ENCODE data around the gene CD79B. TPM values are rescaled to one million over a fixed set of nuclear protein-coding genes. Genes with fewer than 3 reads are reported as not detected.
"Not testable (repeated sequence)": the region's sequence is repeated elsewhere in the genome, so short reads cannot be mapped to it uniquely, and the experiment has no call there.

CD79B gene
- total RNA-seq, 1 donor: not detected

DNA sequence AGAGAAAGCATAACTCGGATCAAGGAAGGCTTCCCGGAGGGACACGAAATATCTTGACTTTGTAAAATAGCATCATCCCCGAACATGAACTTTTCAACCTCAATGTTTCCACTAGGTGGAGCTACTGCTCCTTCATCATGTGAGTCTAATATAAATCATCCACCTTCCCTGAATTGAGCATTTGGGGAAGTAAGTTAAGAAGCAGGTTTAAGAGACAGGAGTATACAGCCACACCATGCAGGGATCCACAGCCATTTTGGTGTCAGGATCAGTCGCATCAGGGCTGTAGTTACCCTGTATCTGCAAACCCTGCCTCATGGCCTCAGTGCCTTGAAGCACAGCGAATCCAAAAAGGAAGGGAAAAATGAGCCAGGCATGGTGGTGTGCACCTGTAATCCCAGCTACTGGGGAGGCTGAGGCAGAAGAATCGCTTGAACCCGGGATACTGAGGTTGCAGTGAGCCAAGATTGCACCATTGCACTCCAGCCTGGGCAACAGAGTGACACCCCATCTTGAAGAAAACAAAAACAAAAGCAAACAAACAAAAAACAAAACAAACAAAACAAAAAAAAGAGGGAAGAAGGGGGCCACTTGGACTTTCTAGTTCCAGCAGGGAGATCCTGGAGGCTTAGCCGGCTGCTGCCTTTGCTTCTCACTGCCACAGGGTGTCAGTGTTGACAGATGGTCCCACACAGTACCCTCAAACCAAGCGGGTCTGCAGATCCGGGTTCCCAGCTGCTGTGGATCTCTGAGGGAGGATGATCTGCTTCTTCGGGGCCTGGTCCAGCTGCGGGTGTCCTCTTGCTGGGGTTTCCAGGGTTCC, 42.9 kb downstream of the CD79B start:
- TF ChIP-seq, protein P1, sequence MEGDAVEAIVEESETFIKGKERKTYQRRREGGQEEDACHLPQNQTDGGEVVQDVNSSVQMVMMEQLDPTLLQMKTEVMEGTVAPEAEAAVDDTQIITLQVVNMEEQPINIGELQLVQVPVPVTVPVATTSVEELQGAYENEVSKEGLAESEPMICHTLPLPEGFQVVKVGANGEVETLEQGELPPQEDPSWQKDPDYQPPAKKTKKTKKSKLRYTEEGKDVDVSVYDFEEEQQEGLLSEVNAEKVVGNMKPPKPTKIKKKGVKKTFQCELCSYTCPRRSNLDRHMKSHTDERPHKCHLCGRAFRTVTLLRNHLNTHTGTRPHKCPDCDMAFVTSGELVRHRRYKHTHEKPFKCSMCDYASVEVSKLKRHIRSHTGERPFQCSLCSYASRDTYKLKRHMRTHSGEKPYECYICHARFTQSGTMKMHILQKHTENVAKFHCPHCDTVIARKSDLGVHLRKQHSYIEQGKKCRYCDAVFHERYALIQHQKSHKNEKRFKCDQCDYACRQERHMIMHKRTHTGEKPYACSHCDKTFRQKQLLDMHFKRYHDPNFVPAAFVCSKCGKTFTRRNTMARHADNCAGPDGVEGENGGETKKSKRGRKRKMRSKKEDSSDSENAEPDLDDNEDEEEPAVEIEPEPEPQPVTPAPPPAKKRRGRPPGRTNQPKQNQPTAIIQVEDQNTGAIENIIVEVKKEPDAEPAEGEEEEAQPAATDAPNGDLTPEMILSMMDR (IDR thresholded peaks at IDR 0.05; ENCODE audit: insufficient read depth, low read length): peak; percentile 55
- peak; percentile 43 for DNase-seq (ENCODE audit: low read depth)
- H3K4me3 ChIP-seq (ENCODE audit: low read depth, low read length): not testable (repeated sequence)

DNA sequence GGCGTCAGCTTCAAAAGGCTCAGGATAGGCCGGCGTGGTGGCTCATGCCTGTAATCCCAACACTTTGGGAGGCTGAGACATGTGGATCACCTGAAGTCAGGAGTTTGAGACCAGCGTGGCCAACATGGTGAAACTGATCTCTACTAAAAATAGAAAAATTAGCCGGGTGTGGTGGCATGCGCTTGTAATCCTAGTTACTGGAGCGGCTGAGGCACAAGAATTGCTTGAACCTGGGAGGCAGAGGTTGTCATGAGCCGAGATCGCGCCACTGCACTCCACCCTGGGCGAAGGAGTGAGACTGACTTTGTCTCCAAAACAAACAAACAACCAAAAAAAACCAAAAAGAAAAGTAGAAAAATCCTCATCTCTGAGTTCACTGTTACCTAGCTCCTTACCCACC, 47.0 kb downstream of the CD79B start:
- H3K4me3 ChIP-seq (ENCODE audit: low read depth, low read length); DNase-seq (ENCODE audit: low read depth): not testable (repeated sequence)

DNA sequence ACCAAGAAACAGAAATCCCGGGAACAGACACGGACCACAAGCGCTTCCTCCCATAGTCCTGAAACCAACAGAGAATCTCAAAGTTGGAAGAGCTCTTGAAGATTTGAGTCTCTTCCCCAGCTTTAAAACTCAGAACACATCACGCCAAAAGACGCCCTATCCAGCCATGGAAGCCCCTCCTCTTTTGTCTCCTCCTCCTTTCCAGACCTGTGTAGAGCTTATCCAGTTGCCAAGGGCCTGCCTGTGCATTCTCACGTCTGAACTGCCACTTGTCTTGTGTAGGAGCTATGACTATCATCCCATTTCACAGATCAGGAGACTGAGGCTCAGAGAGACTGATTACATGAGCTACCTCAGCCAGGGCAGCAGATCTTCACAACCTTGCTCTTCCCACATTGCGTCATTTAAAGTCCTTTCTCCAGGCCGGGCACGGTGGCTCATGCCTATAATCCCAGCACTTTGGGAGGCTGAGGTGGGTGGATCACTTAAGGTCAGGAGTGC, 49.5 kb downstream of the CD79B start:
- not testable (repeated sequence) for H3K4me3 ChIP-seq (ENCODE audit: low read depth, low read length); DNase-seq (ENCODE audit: low read depth)

DNA sequence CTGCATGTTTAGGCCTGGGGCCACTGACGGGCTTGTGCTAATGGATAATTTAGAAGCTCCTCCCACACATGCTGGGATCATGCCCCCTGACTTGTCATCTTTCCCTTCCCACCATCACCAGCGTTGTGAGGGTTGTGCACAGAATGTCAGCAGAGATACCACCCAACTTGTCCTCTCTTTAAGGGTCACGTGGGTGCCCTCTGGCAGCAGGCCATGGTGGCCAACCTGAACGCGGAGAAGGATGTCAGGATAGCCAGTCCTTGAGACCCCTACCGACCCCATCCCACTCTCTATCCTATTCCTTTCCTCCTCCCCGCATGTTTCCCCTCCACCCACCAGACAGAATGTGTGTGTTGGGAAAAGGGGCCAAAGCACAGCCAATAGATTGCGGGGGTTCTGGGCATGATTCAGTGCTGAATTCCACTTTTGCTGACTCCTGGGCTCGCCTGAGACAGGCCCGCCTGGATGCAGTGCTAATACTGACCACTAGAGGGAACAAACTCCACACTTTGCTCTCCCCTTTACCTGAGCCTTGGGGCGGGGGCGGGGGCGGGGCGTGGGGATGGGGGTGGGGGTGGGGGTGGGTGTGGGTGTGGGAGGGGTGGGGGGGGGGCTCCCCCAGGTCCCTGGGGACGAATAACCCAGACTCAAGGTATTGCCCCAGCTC, 50.1 kb downstream of the CD79B start, which contains the start of gene GH2:
TSS of gene GH2 (minus strand) at position 10 of the 667 bp plus-strand sequence. CDS start 143 bp downstream, outside the sequence.
- peak; percentile 47 for DNase-seq (ENCODE audit: low read depth)
- no peak within 1 kb of the TSS for H3K4me3 ChIP-seq (ENCODE audit: low read depth, low read length)
- TF ChIP-seq, protein P1 (IDR thresholded peaks at IDR 0.05; ENCODE audit: insufficient read depth, low read length): peak; percentile 71

DNA sequence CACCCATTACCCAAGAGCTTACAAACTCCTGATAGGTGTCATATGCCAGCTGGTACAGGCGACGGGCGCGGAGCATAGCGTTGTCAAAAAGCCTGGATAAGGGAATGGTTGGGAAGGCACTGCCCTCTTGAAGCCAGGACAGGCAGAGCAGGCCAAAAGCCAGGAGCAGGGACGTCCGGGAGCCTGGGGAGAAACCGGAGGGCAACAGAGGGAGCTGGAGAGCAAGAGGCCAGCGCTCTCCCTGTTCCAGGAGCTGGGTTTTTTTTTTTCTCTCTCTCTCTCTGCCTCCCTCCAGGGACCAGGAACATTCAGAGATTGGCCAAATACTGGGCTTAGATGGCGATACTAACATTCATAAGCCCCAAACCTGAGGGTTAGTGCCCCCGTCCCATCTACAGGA, 50.8 kb downstream of the CD79B start:
- DNase-seq (ENCODE audit: low read depth); H3K4me3 ChIP-seq (ENCODE audit: low read depth, low read length): not testable (repeated sequence)

DNA sequence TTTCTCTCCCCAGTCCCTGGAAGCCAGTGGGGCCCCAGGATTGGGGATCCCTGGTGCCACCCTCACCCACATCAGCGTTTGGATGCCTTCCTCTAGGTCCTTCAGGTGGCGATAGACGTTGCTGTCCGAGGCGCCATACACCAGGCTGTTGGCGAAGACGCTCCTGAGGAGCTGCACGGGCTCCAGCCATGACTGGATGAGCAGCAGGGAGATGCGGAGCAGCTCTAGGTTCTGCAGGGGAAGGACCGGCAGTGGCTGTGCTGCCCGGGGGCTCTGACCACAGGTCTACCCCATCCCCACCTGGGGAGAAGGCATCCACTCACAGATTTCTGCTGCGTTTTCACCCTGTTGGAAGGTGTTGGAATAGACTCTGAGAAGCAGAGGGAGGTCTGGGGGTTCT, 51.4 kb downstream of the CD79B start:
- no peak overlapping the region for H3K4me3 ChIP-seq (ENCODE audit: low read depth, low read length)
- TF ChIP-seq, protein P1 (IDR thresholded peaks at IDR 0.05; ENCODE audit: insufficient read depth, low read length): no peak
- no peak for DNase-seq (ENCODE audit: low read depth)

Small RNAs within 50 kb of the gene (small RNA-seq; reads per million reads assigned to genes)
- gene AC040958.1 (not detected), gene AC127029.1 (not detected), gene GH1 (not detected)

Other genes starting within 250 kb of the CD79B start
- gene LIMD2, start 232.2 kb downstream of the CD79B start, total RNA-seq (ENCODE audit: low replicate concordance): 2.8 and 10.9 TPM in 2 replicates
- 36.4 and 39.5 TPM in 2 replicates for gene STRADA, start 190.5 kb downstream of the CD79B start, total RNA-seq (ENCODE audit: low replicate concordance)
- gene CCDC47, start 158.7 kb downstream of the CD79B start, total RNA-seq (ENCODE audit: low replicate concordance): 70.2 and 264 TPM in 2 replicates
- 76.3 and 157 TPM in 2 replicates for gene DDX42, start 158.2 kb downstream of the CD79B start, total RNA-seq (ENCODE audit: low replicate concordance)
- 60.9 and 68.2 TPM in 2 replicates for gene PSMC5, start 104.9 kb downstream of the CD79B start, total RNA-seq (ENCODE audit: low replicate concordance)
- 39.8 and 80.7 TPM in 2 replicates for gene FTSJ3, start 104.7 kb downstream of the CD79B start, total RNA-seq (ENCODE audit: low replicate concordance)
- gene SMARCD2, start 89.6 kb downstream of the CD79B start, total RNA-seq (ENCODE audit: low replicate concordance): 33.9 and 50.1 TPM in 2 replicates
- gene CSH2, start 58.7 kb downstream of the CD79B start, total RNA-seq (ENCODE audit: low replicate concordance): not detected in 2 replicates
- gene GH2, start 50.4 kb downstream of the CD79B start, total RNA-seq (ENCODE audit: low replicate concordance): not detected in 2 replicates
- not detected in 2 replicates for gene CSH1, start 35.8 kb downstream of the CD79B start, total RNA-seq (ENCODE audit: low replicate concordance)
- gene CSHL1, start 21.1 kb downstream of the CD79B start, total RNA-seq (ENCODE audit: low replicate concordance): not detected in 2 replicates
- gene GH1, start 13.5 kb downstream of the CD79B start, total RNA-seq (ENCODE audit: low replicate concordance): not detected in 2 replicates
- 0.18 TPM in 1 of 2 replicates, not detected in the other for gene SCN4A, start 40.6 kb upstream of the CD79B start, total RNA-seq (ENCODE audit: low replicate concordance)
- 0.99 and 1.4 TPM in 2 replicates for gene PRR29, start 66.0 kb upstream of the CD79B start, total RNA-seq (ENCODE audit: low replicate concordance)
- 2.6 and 3.0 TPM in 2 replicates for gene ICAM2, start 88.3 kb upstream of the CD79B start, total RNA-seq (ENCODE audit: low replicate concordance)
- 11.6 and 13.3 TPM in 2 replicates for gene ERN1, start 197.8 kb upstream of the CD79B start, total RNA-seq (ENCODE audit: low replicate concordance)